ENCODE measurements around the gene PYGO1.
"Not testable (repeated sequence)": the region's sequence is repeated elsewhere in the genome, so short reads cannot be mapped to it uniquely, and the experiment has no call there.

PYGO1 gene

DNA sequence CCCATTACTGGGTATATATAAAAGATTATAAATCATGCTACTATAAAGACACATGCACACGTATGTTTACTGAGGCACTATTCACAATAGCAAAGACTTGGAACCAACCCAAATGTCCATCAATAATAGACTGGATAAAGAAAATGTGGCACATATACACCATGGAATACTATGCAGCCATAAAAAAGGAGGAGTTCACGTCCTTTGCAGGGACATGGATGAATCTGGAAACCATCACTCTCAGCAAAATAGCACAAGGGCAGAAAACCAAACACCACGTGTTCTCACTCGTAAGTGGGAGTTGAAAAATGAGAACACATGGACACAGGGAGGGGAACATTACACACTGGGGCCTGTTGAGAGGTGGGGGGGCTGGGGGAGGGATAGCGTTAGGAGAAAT is 82.7 kb downstream of the PYGO1 start:
- not testable (repeated sequence) for DNase-seq (ENCODE audit: low spot score)

DNA sequence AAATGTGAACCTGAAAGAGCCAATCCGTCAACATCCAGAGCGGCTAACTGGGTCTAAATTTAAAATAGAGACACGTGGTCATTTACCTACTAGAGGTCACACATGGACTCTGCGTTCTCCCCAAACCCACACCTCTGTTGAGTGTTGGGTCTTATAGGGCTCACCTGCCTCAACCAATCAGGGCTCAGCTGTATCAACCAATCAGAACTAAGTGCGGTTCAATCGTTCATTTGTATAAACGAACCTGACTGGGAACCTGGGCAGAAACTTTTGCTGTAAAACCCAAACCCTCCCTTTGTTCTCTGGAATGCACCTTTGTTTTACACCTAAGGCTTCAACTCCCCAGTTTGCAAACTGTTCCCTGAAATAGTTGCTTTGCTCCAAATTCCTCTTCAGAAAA is 89.0 kb downstream of the PYGO1 start:
- no peak for DNase-seq (ENCODE audit: low spot score)

DNA sequence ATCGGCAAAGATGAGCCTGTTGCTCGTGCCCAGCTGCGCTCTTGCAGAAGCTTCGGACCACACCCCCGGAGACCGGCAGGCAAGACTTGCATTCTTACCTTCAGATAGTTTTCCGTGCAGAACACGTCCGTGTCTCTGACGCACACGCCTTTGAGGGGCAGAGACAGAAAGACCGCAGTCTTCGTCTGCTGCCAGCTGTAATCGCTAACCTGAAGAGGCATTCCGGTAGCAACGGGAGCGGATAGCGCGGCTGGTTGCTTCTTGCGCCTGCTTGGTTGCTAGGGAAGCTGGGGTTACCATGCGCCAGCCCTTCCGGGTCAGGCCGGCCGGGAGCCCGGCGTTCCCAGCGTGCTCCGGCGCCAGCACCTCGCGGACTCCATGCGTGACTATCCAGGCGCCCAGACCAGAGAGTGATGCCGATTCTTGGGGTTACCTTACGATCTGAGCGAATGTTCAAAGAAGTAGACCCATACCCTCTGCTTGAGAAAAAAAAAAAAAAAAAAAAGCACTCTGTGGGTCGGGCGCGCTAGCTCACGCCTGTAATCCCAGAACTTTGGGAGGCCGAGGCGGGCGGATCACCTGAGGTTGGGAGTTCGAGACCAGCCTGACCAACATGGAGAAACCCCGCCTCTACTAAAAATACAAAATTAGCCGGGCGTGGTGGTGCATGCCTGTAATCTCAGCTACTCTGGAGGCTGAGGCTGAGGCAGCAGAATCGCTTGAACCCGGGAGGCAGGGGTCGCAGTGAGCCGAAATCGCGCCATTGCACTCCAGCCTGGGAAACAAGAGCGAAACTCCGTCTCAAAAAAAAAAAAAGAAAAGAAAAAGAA is 89.8 kb downstream of the PYGO1 start:
- DNase-seq (ENCODE audit: low spot score), result peak; percentile 71

DNA sequence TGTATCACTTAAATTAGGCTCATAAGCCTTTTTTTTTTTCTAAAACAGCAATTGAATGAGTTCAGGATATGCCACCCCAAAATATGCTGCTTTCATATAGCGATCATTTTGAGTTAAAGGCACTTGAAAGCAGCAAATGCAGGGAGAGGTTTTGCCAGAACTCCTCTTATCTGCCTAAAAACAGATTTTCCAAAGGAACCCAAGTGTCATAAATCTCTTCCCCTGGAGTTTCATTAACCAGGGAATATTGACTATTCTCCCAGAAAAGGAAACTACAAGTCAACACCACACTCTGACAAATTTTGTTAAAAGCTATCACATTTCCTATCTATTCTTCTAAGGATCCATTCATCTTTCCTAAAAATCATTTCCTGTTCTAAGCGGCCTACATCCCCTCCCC is 91.4 kb downstream of the PYGO1 start:
- no peak for DNase-seq (ENCODE audit: low spot score)

DNA sequence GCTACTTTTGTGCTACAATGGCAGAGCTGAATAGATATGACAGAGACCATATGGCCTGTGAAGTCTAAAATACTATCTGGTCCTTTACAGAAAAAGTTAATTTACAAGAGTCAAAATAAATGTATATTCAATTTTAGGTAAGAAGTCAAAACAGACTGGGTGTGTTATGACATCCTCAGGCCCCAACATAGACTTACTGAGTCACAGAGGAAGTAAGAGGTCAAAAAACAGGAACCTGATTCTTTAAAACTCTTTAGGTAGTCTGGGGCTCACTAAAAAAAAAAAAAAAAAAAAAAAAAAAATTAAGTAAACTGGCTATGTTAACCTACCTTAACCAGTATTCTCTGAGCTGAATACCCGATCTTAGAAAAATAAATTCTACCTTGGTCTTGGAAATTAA is 93.2 kb downstream of the PYGO1 start:
- peak; percentile 24 for DNase-seq (ENCODE audit: low spot score)

DNA sequence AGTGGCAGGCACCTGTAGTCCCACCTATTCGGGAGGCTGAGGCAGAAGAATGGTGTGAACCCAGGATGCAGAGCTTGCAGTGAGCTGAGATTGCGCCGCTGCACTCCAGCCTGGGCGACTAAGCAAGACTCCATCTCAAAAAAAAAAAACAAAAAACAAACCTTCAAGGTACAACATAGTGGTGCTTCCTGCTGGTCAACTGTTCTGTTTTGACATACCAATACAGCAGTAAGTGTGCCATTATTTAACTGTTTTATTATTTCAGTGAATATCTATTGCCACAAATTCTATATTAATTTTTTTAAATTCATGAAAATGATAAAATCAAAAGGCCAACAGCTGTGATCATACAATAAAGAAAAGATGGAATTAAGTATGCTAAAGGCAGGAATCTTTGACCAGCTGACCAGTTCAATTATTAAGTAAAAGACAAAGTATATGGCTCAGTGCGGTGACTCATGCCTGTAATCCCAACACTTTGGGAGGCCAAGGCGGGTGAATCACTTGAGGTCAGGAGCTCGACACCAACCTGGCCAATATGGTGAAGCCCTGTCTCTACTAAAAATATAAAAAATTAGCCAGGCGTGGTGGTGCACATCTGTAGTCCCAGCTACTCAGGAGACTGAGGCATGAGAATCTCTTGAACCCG is 99.1 kb downstream of the PYGO1 start:
- not testable (repeated sequence) for DNase-seq (ENCODE audit: low spot score)

Measured in germinal center (tissue), 1 donor.